Endothelial cell of umbilical vein (primary cell): Measurements from ENCODE around the gene ATP2A2. TPM values are rescaled to one million over a fixed set of nuclear protein-coding genes. Genes with fewer than 3 reads are reported as not detected.

Source experiments
- BruUV-seq: library from RNA; stranded (reverse); fragments of 400-500 nt; replicated peaks from 2 replicates; lab custom pipeline; 2021; lab: Mats Ljungman, UMichigan
- CTCF ChIA-PET: fragments of 300-600, 350-600 bp; sonication (Branson Sonifier 250); formaldehyde crosslinking; loops from one replicate; lab custom pipeline; 2021; ENCODE audit warnings: antibody characterized with exemption, inconsistent platforms; lab: Charles Lee
- POLR2A ChIA-PET: fragments of 300-600, 350-600 bp; sonication (Branson Sonifier 250); formaldehyde crosslinking; loops from one replicate; lab custom pipeline; 2021; ENCODE audit warnings: antibody characterized with exemption, inconsistent platforms; lab: Charles Lee
- DNase-seq: peaks from one replicate; pipeline ENCODE4 v3.0.0-alpha.2; 2011; ENCODE audit warnings: low read depth, low spot score
- FAIRE-seq: peaks from 2 replicates; lab custom pipeline; 2011; peaks lifted over from hg19 to GRCh38; lab: Jason Lieb, UNC
- H2AFZ ChIP-seq: 2 replicates; pipeline ENCODE4 v1.6.0; 2012; ENCODE audit warnings: low read depth, low read length, control low read depth, inconsistent platforms
- H3K27ac ChIP-seq: 2 replicates; pipeline ENCODE4 v1.5.1; 2011; ENCODE audit warnings: low read depth, mild to moderate bottlenecking, control low read depth, low read length, moderate library complexity; ENCODE audit not compliant: insufficient read depth
- H3K27me3 ChIP-seq, 2 experiments: 2 replicates each; pipeline versions ENCODE4 v1.6.0 to v1.6.1; 2011; ENCODE audit warnings: low read length in 2 of 2, mixed read lengths in 1 of 2; ENCODE audit not compliant: control insufficient read depth in 2 of 2, insufficient read depth in 2 of 2
- H3K36me3 ChIP-seq, 2 experiments: 2 replicates in 1 of 2; 3 replicates in 1 of 2; pipeline ENCODE4 v1.5.1; 2011; ENCODE audit warnings: low read length in 2 of 2, mild to moderate bottlenecking in 1 of 2, moderate library complexity in 1 of 2; ENCODE audit not compliant: control insufficient read depth in 2 of 2, insufficient read depth in 2 of 2; ENCODE audit errors: extremely low read depth in 1 of 2
- H3K4me1 ChIP-seq: 3 replicates; pipeline ENCODE4 v1.5.1; 2011; ENCODE audit warnings: mild to moderate bottlenecking, low read length; ENCODE audit not compliant: control insufficient read depth, insufficient read depth; ENCODE audit errors: extremely low read depth
- H3K4me2 ChIP-seq: 2 replicates; pipeline ENCODE4 v1.6.1; 2011; ENCODE audit warnings: low read length, control low read depth, mixed read lengths; ENCODE audit not compliant: insufficient read depth
- H3K4me3 ChIP-seq, 3 experiments: fragments of 200-600 bp in 1 of 3; sonication (generic), shearing (Covaris generic) in 1 of 3; replicated peaks in 1 of 3; 2 replicates each; pipeline ENCODE4 v1.5.1; 2011 to 2016; ENCODE audit warnings: control low read depth in 3 of 3, low read length in 3 of 3, mild to moderate bottlenecking in 2 of 3, inconsistent platforms in 1 of 3, low read depth in 1 of 3, moderate library complexity in 1 of 3; ENCODE audit not compliant: insufficient read depth in 1 of 3
- H3K79me2 ChIP-seq: 2 replicates; pipeline ENCODE4 v1.6.0; 2012; ENCODE audit warnings: low read length, inconsistent platforms; ENCODE audit not compliant: control insufficient read depth, insufficient read depth
- H3K9ac ChIP-seq: replicated peaks from 2 replicates; pipeline ENCODE3; 2011; ENCODE audit warnings: low read length, control low read depth; ENCODE audit not compliant: insufficient read depth; ENCODE audit errors: extremely low read depth
- H3K9me1 ChIP-seq: replicated peaks from 3 replicates; pipeline ENCODE4 v1.6.0; 2011; ENCODE audit warnings: mild to moderate bottlenecking, low read length; ENCODE audit not compliant: control insufficient read depth, insufficient read depth; ENCODE audit errors: extremely low read depth
- H3K9me3 ChIP-seq: replicated peaks from 2 replicates; pipeline ENCODE4 v1.5.1; 2012; ENCODE audit warnings: low read length, inconsistent platforms; ENCODE audit not compliant: control insufficient read depth, insufficient read depth
- H4K20me1 ChIP-seq: replicated peaks from 2 replicates; pipeline ENCODE3; 2011; ENCODE audit warnings: mild to moderate bottlenecking, low read length; ENCODE audit not compliant: control insufficient read depth, insufficient read depth; ENCODE audit errors: extremely low read depth
- CTCF ChIP-seq, 2 donors: IDR thresholded peaks; 1 replicate in 1 of 2; 2 replicates in 1 of 2; pipeline ENCODE4 v1.5.1; 2011; ENCODE audit warnings: low read length in 2 of 2, mild to moderate bottlenecking in 2 of 2, moderate library complexity in 2 of 2, control low read depth in 1 of 2, inconsistent platforms in 1 of 2, low read depth in 1 of 2; ENCODE audit not compliant: insufficient read depth in 1 of 2; ENCODE audit errors: extremely low read depth in 1 of 2
- EZH2 ChIP-seq: IDR thresholded peaks from 2 replicates; pipeline ENCODE4 v1.6.1; 2012; ENCODE audit warnings: borderline replicate concordance, low read depth, mild to moderate bottlenecking, moderate library complexity, low read length, inconsistent platforms; ENCODE audit not compliant: severe bottlenecking
- FOS ChIP-seq: IDR thresholded peaks from 2 replicates; pipeline ENCODE4 v1.6.1; 2011; ENCODE audit warnings: mild to moderate bottlenecking, low read length, moderate library complexity, borderline replicate concordance; ENCODE audit not compliant: insufficient read depth
- GATA2 ChIP-seq: IDR thresholded peaks from 2 replicates; pipeline ENCODE4 v1.7.0; 2011; ENCODE audit warnings: low read depth, mild to moderate bottlenecking, moderate library complexity, mixed read lengths, low read length; ENCODE audit not compliant: insufficient read length, insufficient read depth
- JUN ChIP-seq: IDR thresholded peaks from 2 replicates; pipeline ENCODE4 v1.6.1; 2011; ENCODE audit warnings: borderline replicate concordance, low read depth; ENCODE audit not compliant: insufficient read length, insufficient read depth
- MAX ChIP-seq: IDR thresholded peaks from 2 replicates; pipeline ENCODE4 v1.6.1; 2011; ENCODE audit not compliant: insufficient read depth, insufficient read length
- MYC ChIP-seq: IDR thresholded peaks from one replicate; pipeline ENCODE4 v1.6.1; 2011; ENCODE audit warnings: mild to moderate bottlenecking, low read depth, low read length
- POLR2A ChIP-seq: IDR thresholded peaks from 2 replicates; pipeline ENCODE4 v1.6.1; 2012; ENCODE audit warnings: low read depth, mild to moderate bottlenecking, control low read depth, low read length
- POLR2AphosphoS5 ChIP-seq: IDR thresholded peaks from 2 replicates; pipeline ENCODE4 v1.6.1; 2012; ENCODE audit warnings: low read depth, mild to moderate bottlenecking, control low read depth, low read length, moderate library complexity; ENCODE audit not compliant: insufficient read depth
- dilution Hi-C: fragments of 300-500 bp; cut with MboI; formaldehyde crosslinking; loops from one replicate; pipeline ENCODE4 v1.15.0; 2019; ENCODE audit warnings: low sequenced_read_pairs; ENCODE audit not compliant: extremely low pct_ligation_motif_present
- intact Hi-C: fragments of 100-400 bp; cut with micrococcal nuclease; formaldehyde crosslinking; loops from one replicate; pipeline ENCODE4 v1.10.0; 2022
- polyA plus RNA-seq, 4 experiments: library from polyadenylated mRNA; depleted of rRNA in 3 of 4; stranded (reverse) in 3 of 4; unstranded in 1 of 4; fragments of >200 nt; gene quantifications; 2 replicates each; pipeline versions ENCODE4 v1.2.1 to v1.2.3, GENCODE V29; 2011 to 2012; ENCODE audit warnings: missing spikeins in 1 of 4
- total RNA-seq: library from RNA; stranded (reverse); gene quantifications from 2 replicates; pipeline ENCODE4 v1.2.3, GENCODE V29; 2021

Gene ATP2A2
- total and polyA plus RNA-seq, 2 donors (not counting 3 experiments of a cell fraction or from before 2014, with no cell fraction given): 102 to 239 TPM

DNA sequence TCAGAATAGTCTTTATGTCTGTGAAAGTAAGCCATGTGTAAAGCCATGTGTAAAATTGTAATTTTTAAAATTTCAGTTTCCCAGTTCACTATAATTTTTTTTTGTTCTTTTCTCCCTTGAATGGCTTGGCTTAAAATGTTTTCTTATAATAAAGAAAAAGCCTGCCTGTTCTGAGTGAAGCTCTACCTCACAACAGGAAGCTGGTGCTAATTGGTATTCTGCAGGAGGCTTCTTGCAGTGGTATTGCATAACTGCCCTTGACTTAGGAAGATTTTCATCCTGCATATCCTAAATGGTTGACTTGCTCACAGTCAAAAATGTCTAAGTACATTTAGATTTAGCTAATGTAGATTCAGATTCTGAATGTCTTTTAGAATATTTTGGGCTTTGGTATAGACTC, 49.5 kb downstream of the ATP2A2 start:
- H3K36me3 ChIP-seq: peaks cover 30 to 37% of the 10 kb centered on the region in 2 experiments
- H3K27ac ChIP-seq: no peak overlapping the region
- H3K4me2 ChIP-seq: no peak overlapping the region
- H3K27me3 ChIP-seq: no peaks in the 10 kb centered on the region
- intact Hi-C loops: no loop called here
- no peaks in the 10 kb centered on the region for H3K4me1 ChIP-seq
- no peak overlapping the region for H3K9ac ChIP-seq
- TF ChIP-seq POLR2AphosphoS5 (no peak), CTCF (IDR thresholded peaks at IDR 0.05; ENCODE audit: extremely low read depth in 1 of 2, insufficient read depth in 1 of 2, low read depth in 1 of 2, low read length in 2 of 2) (no peak), EZH2 (no peak)
- H3K4me3 ChIP-seq: no peak overlapping the region
- H4K20me1 ChIP-seq: no peaks in the 10 kb centered on the region
- no peaks in the 10 kb centered on the region for H3K9me3 ChIP-seq
- BruUV-seq: no TSS peak
- dilution Hi-C loops: no loop called here
- ChIA-PET CTCF (interaction anchor here (1.4 to 2.1 kb wide), 5 partner anchors 9 to 271 kb away, joined by 4 to 7 read pairs (median 4); no protein-coding TSS in a partner anchor), POLR2A (interaction anchor here (0.5 kb wide), 1 partner anchor 45 kb away, joined by 7 read pairs; no protein-coding TSS in a partner anchor)
- H2AFZ ChIP-seq: no peak overlapping the region
- no peak for FAIRE-seq
- peaks cover 72% of the 10 kb centered on the region for H3K79me2 ChIP-seq
- no peak for DNase-seq
- no peaks in the 10 kb centered on the region for H3K9me1 ChIP-seq

GRCh38 chr12:110333201-110333600, 52.2 kb downstream of the ATP2A2 start:
- Histone ChIP-seq H2AFZ (no peak overlapping the region), H3K9me3 (no peaks in the 10 kb centered on the region), H3K9ac (no peak overlapping the region), H3K27me3 (no peaks in the 10 kb centered on the region), H3K27ac (no peak overlapping the region), H3K4me1 (no peaks in the 10 kb centered on the region), H3K79me2 (peaks cover 53% of the 10 kb centered on the region), H4K20me1 (no peaks in the 10 kb centered on the region), H3K4me3 (no peak overlapping the region), H3K36me3 (peaks cover 38 to 46% of the 10 kb centered on the region in 2 experiments), H3K4me2 (no peak overlapping the region), H3K9me1 (no peaks in the 10 kb centered on the region)
- DNase-seq (no peak), FAIRE-seq (no peak)
- dilution Hi-C loops: no loop called here
- no TSS peak for BruUV-seq
- TF ChIP-seq FOS (no peak), MYC (no peak), POLR2AphosphoS5 (no peak), MAX (no peak), CTCF (IDR thresholded peaks at IDR 0.05; ENCODE audit: extremely low read depth in 1 of 2, insufficient read depth in 1 of 2, low read depth in 1 of 2, low read length in 2 of 2) (no peak), JUN (no peak), GATA2 (no peak), EZH2 (no peak), POLR2A (no peak)
- ChIA-PET CTCF (no interaction called here), POLR2A (no interaction called here)
- intact Hi-C loops: no loop called here
